ENCODE data around the gene L1TD1.
"Not testable (repeated sequence)": the region's sequence is repeated elsewhere in the genome, so short reads cannot be mapped to it uniquely, and the experiment has no call there.

L1TD1 gene

GRCh38 chr1:62208087-62208486, 13.4 kb downstream of the L1TD1 start:
- no peak for DNase-seq

- no peak for DNase-seq
Observed at GRCh38 chr1:62208970-62209369, 14.3 kb downstream of the L1TD1 start.

- no peak for DNase-seq
Observed at GRCh38 chr1:62209931-62210595, 15.4 kb downstream of the L1TD1 start.

GRCh38 chr1:62210960-62211359, 16.3 kb downstream of the L1TD1 start:
- DNase-seq = no peak

GRCh38 chr1:62212411-62212810, 17.8 kb downstream of the L1TD1 start:
- no peak for DNase-seq

GRCh38 chr1:62213075-62213914, 18.6 kb downstream of the L1TD1 start:
- no peak for DNase-seq

GRCh38 chr1:62218604-62219003, 24.0 kb downstream of the L1TD1 start:
- DNase-seq = no peak

GRCh38 chr1:62220456-62220855, 25.8 kb downstream of the L1TD1 start:
- not testable (repeated sequence) for DNase-seq

GRCh38 chr1:62221171-62221570, 26.5 kb downstream of the L1TD1 start:
- DNase-seq = no peak

- no peak for DNase-seq
Observed at GRCh38 chr1:62222321-62222720, 27.7 kb downstream of the L1TD1 start.

GRCh38 chr1:62224182-62224581, 29.5 kb downstream of the L1TD1 start:
- DNase-seq = no peak

GRCh38 chr1:62227496-62227895, 32.8 kb downstream of the L1TD1 start:
- DNase-seq = no peak

- no peak for DNase-seq
Observed at GRCh38 chr1:62228136-62228882, 33.7 kb downstream of the L1TD1 start.

GRCh38 chr1:62228883-62229187, 34.2 kb downstream of the L1TD1 start:
- DNase-seq = no peak

GRCh38 chr1:62229468-62229867, 34.8 kb downstream of the L1TD1 start:
- no peak for DNase-seq

GRCh38 chr1:62229932-62230331, 35.3 kb downstream of the L1TD1 start:
- DNase-seq = no peak

GRCh38 chr1:62230718-62231117, 36.1 kb downstream of the L1TD1 start:
- no peak for DNase-seq

GRCh38 chr1:62232871-62233278, 38.2 kb downstream of the L1TD1 start:
- no peak for DNase-seq

- no peak for DNase-seq
Observed at GRCh38 chr1:62233926-62234450, 39.3 kb downstream of the L1TD1 start.

- no peak for DNase-seq
Observed at GRCh38 chr1:62234688-62235087, 40.0 kb downstream of the L1TD1 start.

GRCh38 chr1:62235576-62235975, 40.9 kb downstream of the L1TD1 start:
- no peak for DNase-seq

- no peak for DNase-seq
Observed at GRCh38 chr1:62237361-62237760, 42.7 kb downstream of the L1TD1 start.

GRCh38 chr1:62237950-62238374, 43.3 kb downstream of the L1TD1 start:
- DNase-seq = no peak

GRCh38 chr1:62238507-62238906, 43.9 kb downstream of the L1TD1 start:
- DNase-seq = no peak
